ENCODE measurements around the gene COCH. TPM values are rescaled to one million over a fixed set of nuclear protein-coding genes. Genes with fewer than 3 reads are reported as not detected.

Gene COCH
- total RNA-seq, 1 experiment from 2014 or later = 9.4 TPM

- Mint-ChIP-seq H3K4me1 (peaks cover 38% of the 10 kb centered on the region), H3K27ac (no peak overlapping the region), H3K4me3 (no peak overlapping the region), H3K9me3 (no peaks in the 10 kb centered on the region), H3K27me3 (ENCODE audit: low read depth) (peaks cover 50% of the 10 kb centered on the region), H3K36me3 (no peaks in the 10 kb centered on the region)
- ChIA-PET POLR2A (no interaction called here), CTCF (no interaction called here)
- DNase-seq (ENCODE audit: low spot score) = no peak
- no peak for TF ChIP-seq ZMAT4 (CRISPR knock-in tag; IDR thresholded peaks at IDR 0.05)
- TF ChIP-seq JAZF1 (CRISPR knock-in tag; IDR thresholded peaks at IDR 0.05) = no peak
- no peak for TF ChIP-seq ARID4B (CRISPR knock-in tag; IDR thresholded peaks at IDR 0.05; ENCODE audit: borderline replicate concordance)
- no peak for TF ChIP-seq GABPB1 (CRISPR knock-in tag; IDR thresholded peaks at IDR 0.05)
- no peak for TF ChIP-seq AFF4 (CRISPR knock-in tag; IDR thresholded peaks at IDR 0.05; ENCODE audit: borderline replicate concordance)
- no peak for TF ChIP-seq ZSCAN18 (CRISPR knock-in tag; IDR thresholded peaks at IDR 0.05)
- no peak for TF ChIP-seq CTCF (IDR thresholded peaks at IDR 0.05)
- TF ChIP-seq AR (CRISPR knock-in tag; IDR thresholded peaks at IDR 0.05) = no peak
- TF ChIP-seq MYBL2 (CRISPR knock-in tag; IDR thresholded peaks at IDR 0.05) = no peak
- TF ChIP-seq FOXJ3 (CRISPR knock-in tag; IDR thresholded peaks at IDR 0.05; ENCODE audit: borderline replicate concordance) = no peak
- TF ChIP-seq FOXP1 (CRISPR knock-in tag; IDR thresholded peaks at IDR 0.05; ENCODE audit: borderline replicate concordance) = no peak
- no peak for TF ChIP-seq ZNF425 (CRISPR knock-in tag; conservative IDR thresholded peaks at IDR 0.05)
- no peak for TF ChIP-seq GRHL2 (CRISPR knock-in tag; IDR thresholded peaks at IDR 0.05; ENCODE audit: insufficient replicate concordance, severe bottlenecking)
- no peak for TF ChIP-seq E2F4 (CRISPR knock-in tag; IDR thresholded peaks at IDR 0.05; ENCODE audit: borderline replicate concordance, low read depth)
- TF ChIP-seq NR3C1 (CRISPR knock-in tag; conservative IDR thresholded peaks at IDR 0.05; ENCODE audit: low read depth) = no peak
- TF ChIP-seq JUN (CRISPR knock-in tag; IDR thresholded peaks at IDR 0.05) = no peak
- no peak for TF ChIP-seq NFATC4 (CRISPR knock-in tag; IDR thresholded peaks at IDR 0.05)
- no peak for ATAC-seq
Observed at GRCh38 chr14:30872602-30873001, 1.8 kb upstream of the COCH start.

All from WTC11 (cell line).